Vagina (tissue), 2 donors: ENCODE data around the gene XRN1.
"Not testable (repeated sequence)": the region's sequence is repeated elsewhere in the genome, so short reads cannot be mapped to it uniquely, and the experiment has no call there.

Experiments
- POLR2A ChIP-seq, 2 donors: fragments of 450-650 bp; IDR thresholded peaks; one replicate each; pipeline ENCODE4 v1.6.1; 2017; ENCODE audit warnings: antibody characterized with exemption in 2 of 2, mild to moderate bottlenecking in 2 of 2, moderate library complexity in 2 of 2
- TF ChIP-seq, protein P1 (sequence below), 3 experiments: fragments of 450-650 bp in 2 of 3; fragments of 200-600 bp in 1 of 3; sonication (generic) in 1 of 3; IDR thresholded peaks; one replicate each; pipeline ENCODE4 v1.5.1; 2017 to 2019; ENCODE audit warnings: antibody characterized with exemption in 3 of 3, mild to moderate bottlenecking in 2 of 3, moderate library complexity in 2 of 3

- TF ChIP-seq POLR2A (IDR thresholded peaks at IDR 0.05): not testable (repeated sequence)
- TF ChIP-seq, protein P1, sequence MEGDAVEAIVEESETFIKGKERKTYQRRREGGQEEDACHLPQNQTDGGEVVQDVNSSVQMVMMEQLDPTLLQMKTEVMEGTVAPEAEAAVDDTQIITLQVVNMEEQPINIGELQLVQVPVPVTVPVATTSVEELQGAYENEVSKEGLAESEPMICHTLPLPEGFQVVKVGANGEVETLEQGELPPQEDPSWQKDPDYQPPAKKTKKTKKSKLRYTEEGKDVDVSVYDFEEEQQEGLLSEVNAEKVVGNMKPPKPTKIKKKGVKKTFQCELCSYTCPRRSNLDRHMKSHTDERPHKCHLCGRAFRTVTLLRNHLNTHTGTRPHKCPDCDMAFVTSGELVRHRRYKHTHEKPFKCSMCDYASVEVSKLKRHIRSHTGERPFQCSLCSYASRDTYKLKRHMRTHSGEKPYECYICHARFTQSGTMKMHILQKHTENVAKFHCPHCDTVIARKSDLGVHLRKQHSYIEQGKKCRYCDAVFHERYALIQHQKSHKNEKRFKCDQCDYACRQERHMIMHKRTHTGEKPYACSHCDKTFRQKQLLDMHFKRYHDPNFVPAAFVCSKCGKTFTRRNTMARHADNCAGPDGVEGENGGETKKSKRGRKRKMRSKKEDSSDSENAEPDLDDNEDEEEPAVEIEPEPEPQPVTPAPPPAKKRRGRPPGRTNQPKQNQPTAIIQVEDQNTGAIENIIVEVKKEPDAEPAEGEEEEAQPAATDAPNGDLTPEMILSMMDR (IDR thresholded peaks at IDR 0.05): not testable (repeated sequence)
Observed at GRCh38 chr3:142439499-142440220, 8.2 kb downstream of the XRN1 start.
